GM12864 (cell line): ENCODE measurements around the gene USPL1.

Experiments used
- DNase-seq: peaks from one replicate; pipeline ENCODE4 v3.0.0-alpha.2; 2011; ENCODE audit warnings: low read depth
- H3K4me3 ChIP-seq: 2 replicates; pipeline ENCODE4 v1.5.1; 2011; ENCODE audit warnings: mild to moderate bottlenecking, low read depth, low read length, control low read depth
- CTCF ChIP-seq: IDR thresholded peaks from 2 replicates; pipeline ENCODE4 v1.5.1; 2011; ENCODE audit warnings: low read depth, mild to moderate bottlenecking, moderate library complexity, low read length, control low read depth, inconsistent platforms; ENCODE audit errors: missing control alignments

Gene USPL1

DNA sequence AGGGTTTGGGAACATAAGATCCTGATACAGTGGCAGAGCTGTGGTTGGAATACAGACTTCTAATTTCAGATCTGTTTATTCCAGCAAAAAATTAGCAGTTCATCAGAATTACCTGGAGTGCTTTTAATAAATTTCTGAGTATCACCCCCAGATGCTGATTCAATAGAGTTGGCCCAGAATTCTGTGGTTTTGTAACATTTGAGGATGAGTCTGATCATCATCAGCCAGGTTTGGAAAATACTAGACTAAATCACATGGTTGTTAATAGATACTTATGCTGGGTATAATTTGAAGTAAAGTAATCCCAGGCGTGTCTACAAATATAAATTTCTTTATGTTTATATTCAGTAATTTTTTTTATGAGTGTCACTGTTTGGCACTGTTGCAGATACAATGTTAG is 4.8 kb downstream of the USPL1 start:
- TF ChIP-seq CTCF: no peak
- no peak overlapping the region for H3K4me3 ChIP-seq
- DNase-seq: no peak

DNA sequence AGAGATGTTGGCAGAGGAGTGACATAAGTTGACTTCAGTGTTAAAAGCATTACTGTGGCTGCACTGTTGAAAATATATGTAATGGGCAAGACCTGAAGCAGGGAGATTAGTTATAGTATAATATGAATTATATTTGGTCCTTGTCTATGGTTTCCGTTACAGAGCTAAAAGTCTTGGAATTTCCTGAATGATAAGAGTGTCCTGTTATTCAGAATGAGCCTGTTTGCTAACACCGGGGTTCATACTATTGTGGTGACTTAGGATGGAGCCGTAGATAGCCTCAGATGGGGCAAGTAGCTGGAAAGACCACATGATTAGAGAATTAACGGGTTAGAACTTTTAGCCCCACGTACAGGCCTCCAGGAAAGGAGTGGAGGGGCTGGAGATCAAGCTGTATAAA is 5.7 kb downstream of the USPL1 start:
- no peak overlapping the region for H3K4me3 ChIP-seq
- TF ChIP-seq CTCF: no peak
- DNase-seq: no peak

GRCh38 chr13:30624630-30625029 is 6.9 kb downstream of the USPL1 start:
- H3K4me3 ChIP-seq: no peak overlapping the region
- no peak for DNase-seq
- no peak for TF ChIP-seq CTCF

DNA sequence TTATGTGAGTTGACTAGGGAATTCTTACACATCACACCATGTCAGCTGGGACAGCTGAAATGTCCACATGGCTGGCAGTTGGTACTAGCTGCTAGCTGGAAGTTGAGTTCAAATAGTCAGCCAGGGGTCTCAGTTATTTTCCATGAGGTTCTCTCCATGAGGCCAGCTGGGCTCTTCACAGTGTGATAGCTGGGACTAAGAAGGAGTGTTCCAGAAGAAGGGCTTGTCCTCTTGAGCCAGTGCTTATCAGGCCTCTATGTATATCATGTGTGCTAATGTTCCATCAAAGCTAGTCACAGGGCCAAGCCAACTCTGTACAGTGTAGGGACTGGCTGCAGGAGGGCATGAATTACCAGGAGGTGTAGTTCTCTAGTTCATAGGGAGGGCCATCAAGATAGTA is 11.8 kb downstream of the USPL1 start:
- no peak for DNase-seq
- no peak for TF ChIP-seq CTCF
- H3K4me3 ChIP-seq: no peak overlapping the region

DNA sequence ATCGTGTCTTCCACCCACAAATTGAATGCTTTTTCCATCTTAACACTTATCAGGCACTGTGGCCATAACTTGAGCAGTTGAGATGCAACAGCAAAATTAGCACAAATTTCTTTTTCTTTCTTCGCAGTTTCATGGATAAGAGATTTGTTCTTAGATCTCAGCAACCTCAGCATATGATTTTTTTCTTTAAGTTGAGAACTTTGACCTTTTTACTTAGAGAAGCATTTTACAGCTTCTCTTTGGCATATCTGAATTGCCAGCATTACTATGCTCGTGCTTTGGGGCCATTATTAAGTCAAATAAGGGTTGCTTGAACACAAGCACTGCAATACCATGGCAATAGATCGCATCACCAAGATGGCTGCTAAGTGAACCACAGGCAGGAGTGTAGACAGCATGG is 16.1 kb downstream of the USPL1 start:
- DNase-seq: no peak
- H3K4me3 ChIP-seq: no peak overlapping the region
- no peak for TF ChIP-seq CTCF

DNA sequence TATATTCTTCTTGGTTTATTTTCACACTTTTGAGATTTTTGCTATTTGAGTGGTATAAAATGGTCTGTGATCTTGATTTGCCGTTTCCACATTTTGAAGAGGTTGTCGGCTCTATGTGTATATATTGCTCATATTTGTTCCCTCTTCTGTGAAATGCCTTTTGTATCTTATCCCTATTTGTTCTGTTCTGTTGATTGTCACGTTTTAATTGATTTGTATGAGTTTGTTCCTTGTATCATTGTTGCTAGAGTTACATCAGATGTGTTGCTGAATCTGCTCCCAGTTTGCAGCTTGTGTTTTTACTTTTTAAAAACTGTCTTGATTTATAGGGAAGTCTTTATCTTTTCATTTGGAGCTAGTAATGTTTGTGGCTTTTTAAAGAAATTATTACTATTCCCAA is 17.1 kb downstream of the USPL1 start:
- TF ChIP-seq CTCF: no peak
- no peak overlapping the region for H3K4me3 ChIP-seq
- DNase-seq: no peak

- no peak for TF ChIP-seq CTCF
- no peak for DNase-seq
Measured at GRCh38 chr13:30638301-30638700, 20.6 kb downstream of the USPL1 start.

More at GRCh38 chr13:30638301-30638700, 20.6 kb downstream of the USPL1 start:
- no peak overlapping the region for H3K4me3 ChIP-seq
